CD14-positive monocyte (primary cell): ENCODE results near the gene INPP4B. TPM values are rescaled to one million over a fixed set of nuclear protein-coding genes. Genes with fewer than 3 reads are reported as not detected.

Experiments
- DNase-seq, 3 donors: peaks; one replicate each; pipeline ENCODE4 v3.0.0-alpha.2; 2011 to 2022
- H2AFZ ChIP-seq: 2 replicates; pipeline ENCODE4 v1.6.0; 2012; ENCODE audit warnings: mild to moderate bottlenecking, low read depth, low read length, inconsistent platforms; ENCODE audit not compliant: insufficient read depth, poor library complexity, severe bottlenecking
- H3K27ac ChIP-seq, 2 donors: 1 replicate in 1 of 2; 2 replicates in 1 of 2; pipeline ENCODE4 v1.5.1; 2012 to 2013; ENCODE audit warnings: low read length in 2 of 2, control low read depth in 1 of 2, inconsistent platforms in 1 of 2, low read depth in 1 of 2, mild to moderate bottlenecking in 1 of 2
- H3K27me3 ChIP-seq, 2 donors: one replicate each; pipeline versions ENCODE4 v1.6.0 to v1.6.1; 2011 to 2013; ENCODE audit warnings: low read length in 2 of 2; ENCODE audit not compliant: control insufficient read depth in 2 of 2, insufficient read depth in 2 of 2
- H3K36me3 ChIP-seq, 2 donors: replicated peaks in 1 of 2; 1 replicate in 1 of 2; 2 replicates in 1 of 2; pipeline versions ENCODE4 v1.5.1 to v1.6.1; 2012 to 2013; ENCODE audit warnings: low read length in 2 of 2, control low read depth in 1 of 2, inconsistent platforms in 1 of 2, mild to moderate bottlenecking in 1 of 2; ENCODE audit not compliant: insufficient read depth in 2 of 2, control insufficient read depth in 1 of 2
- H3K4me1 ChIP-seq, 2 donors: 1 replicate in 1 of 2; 2 replicates in 1 of 2; pipeline versions ENCODE4 v1.5.1 to v1.6.1; 2012 to 2013; ENCODE audit warnings: low read length in 2 of 2, control low read depth in 1 of 2, inconsistent platforms in 1 of 2, mild to moderate bottlenecking in 1 of 2, moderate library complexity in 1 of 2; ENCODE audit not compliant: insufficient read depth in 2 of 2, control insufficient read depth in 1 of 2
- H3K4me2 ChIP-seq: replicated peaks from 2 replicates; pipeline ENCODE3; 2012; ENCODE audit warnings: low read length, moderate library complexity, mild to moderate bottlenecking; ENCODE audit not compliant: poor library complexity, severe bottlenecking; ENCODE audit errors: extremely low read depth
- H3K4me3 ChIP-seq, 3 experiments: fragments of 200-600 bp in 1 of 3; sonication (generic) in 1 of 3; replicated peaks in 1 of 3; 1 replicate in 2 of 3; 2 replicates in 1 of 3; pipeline ENCODE4 v1.5.1; 2011 to 2013; ENCODE audit warnings: low read length in 3 of 3, mild to moderate bottlenecking in 3 of 3, control low read depth in 2 of 3, low read depth in 2 of 3, inconsistent platforms in 1 of 3, moderate library complexity in 1 of 3
- H3K79me2 ChIP-seq: 2 replicates; pipeline ENCODE4 v1.6.0; 2012; ENCODE audit warnings: mild to moderate bottlenecking, control low read depth, inconsistent platforms, low read length, moderate library complexity; ENCODE audit not compliant: insufficient read depth
- H3K9ac ChIP-seq: 2 replicates; pipeline ENCODE4 v1.6.0; 2017; ENCODE audit warnings: low read length, mild to moderate bottlenecking; ENCODE audit not compliant: insufficient read depth, poor library complexity, severe bottlenecking
- H3K9me3 ChIP-seq, 2 donors: replicated peaks in 1 of 2; 1 replicate in 1 of 2; 2 replicates in 1 of 2; pipeline versions ENCODE4 v1.5.1 to v1.6.1; 2012 to 2013; ENCODE audit warnings: low read length in 2 of 2, control low read depth in 1 of 2; ENCODE audit not compliant: control insufficient read depth in 1 of 2, insufficient read depth in 1 of 2
- H4K20me1 ChIP-seq: 2 replicates; pipeline ENCODE4 v1.6.0; 2012; ENCODE audit warnings: mild to moderate bottlenecking, low read length, control low read depth, moderate library complexity; ENCODE audit not compliant: insufficient read depth
- H3K27ac Mint-ChIP-seq, 7 donors: one replicate each; pipeline ENCODE4 v1.8.0; 2020; ENCODE audit warnings: mild to moderate bottlenecking in 7 of 7, mixed read lengths in 7 of 7, moderate library complexity in 6 of 7, inconsistent platforms in 2 of 7
- H3K27me3 Mint-ChIP-seq, 3 donors: one replicate each; pipeline ENCODE4 v1.8.0; 2021 to 2022; ENCODE audit warnings: low read depth in 3 of 3, mild to moderate bottlenecking in 3 of 3, mixed read lengths in 3 of 3, moderate library complexity in 3 of 3, inconsistent platforms in 1 of 3
- H3K36me3 Mint-ChIP-seq, 2 donors: one replicate each; pipeline ENCODE4 v1.8.0; 2020; ENCODE audit warnings: mixed read lengths in 2 of 2, inconsistent platforms in 1 of 2, mild to moderate bottlenecking in 1 of 2
- H3K4me1 Mint-ChIP-seq: one replicate; pipeline ENCODE4 v1.8.0; 2020; ENCODE audit warnings: mild to moderate bottlenecking, mixed read lengths
- H3K4me3 Mint-ChIP-seq, 2 donors: one replicate each; pipeline ENCODE4 v1.8.0; 2020; ENCODE audit warnings: mild to moderate bottlenecking in 2 of 2, mixed read lengths in 2 of 2, moderate library complexity in 1 of 2
- H3K9me3 Mint-ChIP-seq, 7 donors: one replicate each; pipeline ENCODE4 v1.8.0; 2020 to 2022; ENCODE audit warnings: mixed read lengths in 7 of 7, mild to moderate bottlenecking in 6 of 7, moderate library complexity in 6 of 7, inconsistent platforms in 2 of 7
- CTCF ChIP-seq: fragments of 200-600 bp; IDR thresholded peaks from one replicate; pipeline ENCODE4 v1.8.0; 2022; ENCODE audit warnings: antibody characterized with exemption, mild to moderate bottlenecking
- whole genome bisulfite sequencing: methylation state at CpG from one replicate; pipeline ENCODE4 v1.1.5; 2013; ENCODE audit warnings: missing lambda C conversion rate; ENCODE audit not compliant: insufficient coverage; 5-methylcytosine and 5-hydroxymethylcytosine counted together
- intact Hi-C, 2 donors: fragments of 100-400 bp; cut with micrococcal nuclease; formaldehyde crosslinking; loops; one replicate each; pipeline versions ENCODE4 v1.15.0 to v1.15.1; 2023
- polyA plus RNA-seq, 3 donors: library from polyadenylated mRNA; depleted of rRNA in 1 of 3; unstranded in 2 of 3; stranded (reverse) in 1 of 3; fragments of 300-500 nt in 2 of 3; fragments of >200 nt in 1 of 3; fragmentation: Illumina TruSeq in 2 of 3; gene quantifications; 1 replicate in 2 of 3; 2 replicates in 1 of 3; pipeline ENCODE4 v1.2.3, GENCODE V29; 2012 to 2021

The INPP4B gene
- polyA plus RNA-seq, 3 donors, result 0.13 to 0.38 (median 0.22) TPM

GRCh38 chr4:142264961-142265360 is 581.1 kb downstream of the INPP4B start:
- Histone ChIP-seq H3K27me3 (no peaks in the 10 kb centered on the region), H3K4me3 (no peak overlapping the region), H3K4me1 (no peaks in the 10 kb centered on the region), H2AFZ (no peak overlapping the region), H3K27ac (no peak overlapping the region), H3K9me3 (no peaks in the 10 kb centered on the region), H3K4me2 (no peak overlapping the region), H3K79me2 (no peaks in the 10 kb centered on the region), H4K20me1 (no peaks in the 10 kb centered on the region), H3K36me3 (no peaks in the 10 kb centered on the region), H3K9ac (no peak overlapping the region)
- no peaks in the 10 kb centered on the region for H3K27me3 Mint-ChIP-seq
- no peak for TF ChIP-seq CTCF
- no peak for DNase-seq
- intact Hi-C loops, result no loop called here
- H3K4me3 Mint-ChIP-seq, result no peak overlapping the region
- no CpG with 5 or more reads among the region's 2 CpGs for WGBS
- H3K27ac Mint-ChIP-seq, result no peak overlapping the region
- no peaks in the 10 kb centered on the region for H3K36me3 Mint-ChIP-seq
- H3K9me3 Mint-ChIP-seq, result peaks cover 0 to 2% (median 0%) of the 10 kb centered on the region in 7 donors
- peaks cover 6% of the 10 kb centered on the region for H3K4me1 Mint-ChIP-seq

- no peak overlapping the region for H3K4me2 ChIP-seq
- no peaks in the 10 kb centered on the region for H3K36me3 Mint-ChIP-seq
- no peaks in the 10 kb centered on the region for H3K36me3 ChIP-seq
- H3K9ac ChIP-seq, result no peak overlapping the region
- intact Hi-C loops, result no loop called here
- H3K9me3 Mint-ChIP-seq, result peaks cover 0 to 4% (median 0%) of the 10 kb centered on the region in 7 donors
- no peak for DNase-seq
- TF ChIP-seq CTCF, result no peak
- H3K4me1 ChIP-seq, result no peaks in the 10 kb centered on the region
- H3K27me3 ChIP-seq, result no peaks in the 10 kb centered on the region
- no peak overlapping the region for H2AFZ ChIP-seq
- H3K9me3 ChIP-seq, result no peaks in the 10 kb centered on the region
- H3K27ac ChIP-seq, result no peak overlapping the region
- no peak overlapping the region for H3K4me3 ChIP-seq
- H3K27me3 Mint-ChIP-seq, result no peaks in the 10 kb centered on the region
- no peaks in the 10 kb centered on the region for H4K20me1 ChIP-seq
- H3K4me1 Mint-ChIP-seq, result peaks cover 6% of the 10 kb centered on the region
- H3K4me3 Mint-ChIP-seq, result no peak overlapping the region
- no CpG with 5 or more reads among the region's 2 CpGs for WGBS
- no peaks in the 10 kb centered on the region for H3K79me2 ChIP-seq
- H3K27ac Mint-ChIP-seq, result no peak overlapping the region
Measured at GRCh38 chr4:142262956-142263355, 583.1 kb downstream of the INPP4B start.
